HG03575 (cell line): ENCODE results near the gene AIPL1.
"Not testable (repeated sequence)": the region's sequence is repeated elsewhere in the genome, so short reads cannot be mapped to it uniquely, and the experiment has no call there.

Experiments
- ATAC-seq: cut with Tn5 transposase; IDR thresholded peaks from one replicate; pipeline ENCODE4 v1.9.1; 2021; ENCODE audit not compliant: unreplicated experiment, insufficient number of reproducible peaks, low FRiP score; ENCODE audit errors: extremely low read depth

The AIPL1 gene

GRCh38 chr17:6435051-6435450 lies at the start of gene AIPL1:
Gene AIPL1, minus strand, starts transcription at chr17:6435121. Its CDS starts 17 bp downstream, at chr17:6435104.
- no peak for ATAC-seq

- ATAC-seq: no peak
These were observed 48.6 kb upstream of the AIPL1 start for GRCh38 chr17:6483507-6483906.

- ATAC-seq: not testable (repeated sequence)
These were observed 47.9 kb upstream of the AIPL1 start for GRCh38 chr17:6482796-6483195.

- ATAC-seq: no peak
These were observed 47.2 kb upstream of the AIPL1 start for GRCh38 chr17:6482105-6482455.

GRCh38 chr17:6480303-6480675 lies 45.4 kb upstream of the AIPL1 start:
- ATAC-seq: no peak

- no peak for ATAC-seq
These were observed 44.8 kb upstream of the AIPL1 start for GRCh38 chr17:6479622-6480302.

GRCh38 chr17:6478486-6478885 lies 43.6 kb upstream of the AIPL1 start:
- ATAC-seq: no peak

GRCh38 chr17:6477831-6478383 lies 43.0 kb upstream of the AIPL1 start:
- ATAC-seq: no peak

GRCh38 chr17:6476810-6477179 lies 41.9 kb upstream of the AIPL1 start:
- ATAC-seq: no peak

GRCh38 chr17:6476076-6476809 lies 41.3 kb upstream of the AIPL1 start:
- no peak for ATAC-seq

- no peak for ATAC-seq
These were observed 40.5 kb upstream of the AIPL1 start for GRCh38 chr17:6475411-6475810.

GRCh38 chr17:6474906-6475305 lies 40.0 kb upstream of the AIPL1 start:
- no peak for ATAC-seq

- no peak for ATAC-seq
These were observed 39.5 kb upstream of the AIPL1 start for GRCh38 chr17:6474376-6474775.

- no peak for ATAC-seq
These were observed 38.3 kb upstream of the AIPL1 start for GRCh38 chr17:6473128-6473767.

GRCh38 chr17:6472517-6472916 lies 37.6 kb upstream of the AIPL1 start:
- no peak for ATAC-seq

GRCh38 chr17:6471531-6472465 lies 36.9 kb upstream of the AIPL1 start:
- no peak for ATAC-seq

- ATAC-seq: no peak
These were observed 36.0 kb upstream of the AIPL1 start for GRCh38 chr17:6470751-6471521.

- ATAC-seq: no peak
These were observed 35.3 kb upstream of the AIPL1 start for GRCh38 chr17:6470146-6470718.
